ENCODE results near the gene HSD11B2.

The HSD11B2 gene

GRCh38 chr16:67460961-67461360, 30.0 kb downstream of the HSD11B2 start:
- CTCF ChIA-PET = interaction anchor here (0.9 to 10.4 kb wide), 7 partner anchors 10 to 202 kb away, joined by 3 to 154 read pairs (median 7); partner anchors contain the start of genes ATP6V0D1 and ZDHHC1
- TF ChIP-seq CTCF (IDR thresholded peaks at IDR 0.05; ENCODE audit: insufficient read depth, low read length, missing control alignments) = no peak
- POLR2A ChIA-PET = no interaction called here
- no peak overlapping the region for H3K4me3 ChIP-seq (ENCODE audit: low read depth, low read length)
- DNase-seq (ENCODE audit: low read depth, low spot score) = no peak

- no peak for TF ChIP-seq CTCF (IDR thresholded peaks at IDR 0.05; ENCODE audit: insufficient read depth, low read length, missing control alignments)
- H3K4me3 ChIP-seq (ENCODE audit: low read depth, low read length) = no peak overlapping the region
- ChIA-PET POLR2A (no interaction called here), CTCF (interaction anchor here (0.9 to 10.4 kb wide), 10 partner anchors 9 to 307 kb away, joined by 3 to 154 read pairs (median 7); partner anchors contain the start of genes ATP6V0D1 and ZDHHC1)
- DNase-seq (ENCODE audit: low read depth, low spot score) = no peak
These were observed 30.8 kb downstream of the HSD11B2 start for GRCh38 chr16:67461600-67462278.

GRCh38 chr16:67462279-67462655, 31.3 kb downstream of the HSD11B2 start:
- H3K4me3 ChIP-seq (ENCODE audit: low read depth, low read length) = no peak overlapping the region
- ChIA-PET CTCF (interaction anchor here (0.7 to 10.4 kb wide), 11 partner anchors 9 to 308 kb away, joined by 3 to 154 read pairs (median 7); partner anchors contain the start of genes ATP6V0D1, TMEM208 and ZDHHC1), POLR2A (no interaction called here)
- no peak for DNase-seq (ENCODE audit: low read depth, low spot score)
- no peak for TF ChIP-seq CTCF (IDR thresholded peaks at IDR 0.05; ENCODE audit: insufficient read depth, low read length, missing control alignments)

GRCh38 chr16:67463059-67463458, 32.1 kb downstream of the HSD11B2 start:
- POLR2A ChIA-PET = no interaction called here
- no peak overlapping the region for H3K4me3 ChIP-seq (ENCODE audit: low read depth, low read length)
- DNase-seq (ENCODE audit: low read depth, low spot score) = no peak
- no peak for TF ChIP-seq CTCF (IDR thresholded peaks at IDR 0.05; ENCODE audit: insufficient read depth, low read length, missing control alignments)
- CTCF ChIA-PET = interaction anchor here (0.7 to 10.4 kb wide), 13 partner anchors 8 to 308 kb away, joined by 3 to 154 read pairs (median 7); partner anchors contain the start of genes HSD11B2, TMEM208 and ZDHHC1

GRCh38 chr16:67463691-67464090, 32.8 kb downstream of the HSD11B2 start:
- no peak for TF ChIP-seq CTCF (IDR thresholded peaks at IDR 0.05; ENCODE audit: insufficient read depth, low read length, missing control alignments)
- no peak overlapping the region for H3K4me3 ChIP-seq (ENCODE audit: low read depth, low read length)
- ChIA-PET CTCF (interaction anchor here (0.7 to 10.4 kb wide), 14 partner anchors 12 to 309 kb away, joined by 3 to 154 read pairs (median 7); partner anchors contain the start of genes ATP6V0D1 and HSD11B2), POLR2A (no interaction called here)
- no peak for DNase-seq (ENCODE audit: low read depth, low spot score)

GRCh38 chr16:67464565-67464964, 33.6 kb downstream of the HSD11B2 start:
- H3K4me3 ChIP-seq (ENCODE audit: low read depth, low read length) = no peak overlapping the region
- CTCF ChIA-PET = interaction anchor here (0.7 to 10.4 kb wide), 11 partner anchors 11 to 206 kb away, joined by 3 to 154 read pairs (median 11); partner anchors contain the start of genes ATP6V0D1 and HSD11B2
- DNase-seq (ENCODE audit: low read depth, low spot score) = no peak
- POLR2A ChIA-PET = no interaction called here
- TF ChIP-seq CTCF (IDR thresholded peaks at IDR 0.05; ENCODE audit: insufficient read depth, low read length, missing control alignments) = no peak

Data from AG04449 (cell line).